ENCODE data around the gene DHX34.
"Not testable (repeated sequence)": the region's sequence is repeated elsewhere in the genome, so short reads cannot be mapped to it uniquely, and the experiment has no call there.

Gene DHX34

DNA sequence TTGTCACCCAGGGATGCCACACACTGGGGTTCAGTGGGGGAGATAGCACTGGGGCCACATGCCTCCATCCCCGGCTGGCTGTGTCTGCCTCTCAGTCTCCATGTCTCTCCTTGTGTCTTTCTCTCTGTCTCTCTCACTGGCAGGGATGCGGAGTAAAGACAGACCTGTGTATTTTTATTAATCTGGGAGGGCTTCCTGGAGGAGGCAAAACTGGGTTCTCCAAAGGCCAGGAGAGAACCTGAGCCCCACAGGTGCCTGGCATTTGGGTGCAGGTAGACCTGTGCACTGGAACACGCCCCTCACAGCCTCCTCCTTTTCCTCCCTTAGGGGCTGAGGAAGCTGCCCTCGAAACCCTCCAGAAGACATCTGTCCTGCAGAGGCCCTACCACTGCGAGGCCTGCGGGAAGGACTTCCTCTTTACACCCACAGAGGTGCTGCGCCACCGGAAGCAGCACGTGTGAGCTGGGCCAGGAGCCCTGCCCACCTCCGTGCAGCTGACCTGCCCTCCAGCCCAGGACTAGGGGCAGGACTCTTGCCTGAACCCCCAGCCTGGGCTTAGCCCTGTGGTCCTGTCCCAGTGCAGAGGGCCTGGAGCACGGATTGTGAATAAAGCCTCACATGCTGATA, 32.7 kb downstream of the DHX34 start:
- Mint-ChIP-seq H3K36me3 (ENCODE audit: low read depth) (peaks cover 14% of the 10 kb centered on the region), H3K27ac (peak overlapping the region; percentile 52), H3K9me3 (no peaks in the 10 kb centered on the region), H3K4me3 (no peak overlapping the region), H3K27me3 (ENCODE audit: low read depth) (no peaks in the 10 kb centered on the region), H3K4me1 (ENCODE audit: low read depth) (peaks cover 15% of the 10 kb centered on the region)
- no peak for DNase-seq (ENCODE audit: low spot score)

DNA sequence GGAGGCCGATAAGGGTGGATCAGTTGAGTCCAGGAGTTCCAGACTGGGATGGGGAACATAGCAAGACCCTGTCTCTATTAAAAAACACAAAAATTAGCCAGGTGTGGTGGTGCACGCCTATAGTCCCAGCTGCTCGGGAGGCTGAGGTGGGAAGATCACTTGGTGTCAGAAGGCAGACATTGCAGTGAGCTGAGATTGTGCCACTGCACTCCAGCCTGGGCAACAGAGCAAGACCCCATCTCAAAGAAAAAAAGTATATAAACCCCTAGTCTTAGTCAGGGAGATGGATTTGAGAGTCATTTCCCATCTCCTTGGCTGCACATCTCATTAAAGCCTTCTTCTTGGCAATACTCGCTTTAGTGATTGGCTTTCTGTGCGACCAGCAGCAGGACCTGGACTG, 34.8 kb downstream of the DHX34 start:
- H3K4me3 Mint-ChIP-seq; H3K27me3 Mint-ChIP-seq (ENCODE audit: low read depth); H3K9me3 Mint-ChIP-seq; H3K27ac Mint-ChIP-seq; DNase-seq (ENCODE audit: low spot score): not testable (repeated sequence)
- Mint-ChIP-seq H3K4me1 (ENCODE audit: low read depth) (peaks cover 15% of the 10 kb centered on the region), H3K36me3 (ENCODE audit: low read depth) (peaks cover 14% of the 10 kb centered on the region)

DNA sequence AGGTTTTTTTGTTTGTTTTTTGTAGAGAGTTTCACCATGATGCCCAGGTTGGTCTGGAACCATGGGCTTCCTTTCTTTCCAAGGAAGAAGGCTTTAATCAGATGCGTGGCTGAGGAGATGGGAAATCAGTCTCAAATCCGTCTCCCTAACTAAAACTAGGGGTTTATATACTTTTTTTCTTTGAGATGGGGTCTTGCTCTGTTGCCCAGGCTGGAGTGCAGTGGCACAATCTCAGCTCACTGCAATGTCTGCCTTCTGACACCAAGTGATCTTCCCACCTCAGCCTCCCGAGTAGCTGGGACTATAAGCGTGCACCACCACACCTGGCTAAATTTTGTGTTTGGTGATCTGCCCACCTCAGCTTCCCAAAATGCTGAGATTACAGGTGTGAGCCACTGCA, 35.4 kb downstream of the DHX34 start:
- DNase-seq (ENCODE audit: low spot score); H3K4me3 Mint-ChIP-seq; H3K9me3 Mint-ChIP-seq; H3K27ac Mint-ChIP-seq; H3K27me3 Mint-ChIP-seq (ENCODE audit: low read depth): not testable (repeated sequence)
- Mint-ChIP-seq H3K36me3 (ENCODE audit: low read depth) (peaks cover 14% of the 10 kb centered on the region), H3K4me1 (ENCODE audit: low read depth) (peaks cover 15% of the 10 kb centered on the region)

DNA sequence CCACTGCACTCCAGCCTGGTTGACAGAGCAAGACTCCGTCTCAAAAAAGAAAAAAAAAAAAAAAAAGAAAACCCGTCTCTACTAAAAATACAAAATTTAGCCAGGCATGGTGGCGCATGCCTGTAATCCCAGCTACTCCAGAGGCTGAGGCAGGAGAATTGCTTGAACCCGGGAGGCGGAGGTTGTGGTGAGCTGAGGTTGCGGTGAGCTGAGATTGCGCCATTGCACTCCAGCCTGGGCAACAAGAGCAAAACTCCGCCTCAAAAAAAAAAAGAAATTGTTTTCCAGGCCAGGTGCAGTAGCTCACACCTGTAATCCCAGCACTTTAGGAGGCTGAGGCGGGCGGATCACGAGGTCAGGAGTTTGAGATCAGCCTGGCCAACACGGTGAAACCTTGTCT, 37.5 kb downstream of the DHX34 start:
- H3K4me3 Mint-ChIP-seq; H3K9me3 Mint-ChIP-seq; H3K27me3 Mint-ChIP-seq (ENCODE audit: low read depth); DNase-seq (ENCODE audit: low spot score); H3K36me3 Mint-ChIP-seq (ENCODE audit: low read depth); H3K27ac Mint-ChIP-seq: not testable (repeated sequence)
- peaks cover 13% of the 10 kb centered on the region for H3K4me1 Mint-ChIP-seq (ENCODE audit: low read depth)

DNA sequence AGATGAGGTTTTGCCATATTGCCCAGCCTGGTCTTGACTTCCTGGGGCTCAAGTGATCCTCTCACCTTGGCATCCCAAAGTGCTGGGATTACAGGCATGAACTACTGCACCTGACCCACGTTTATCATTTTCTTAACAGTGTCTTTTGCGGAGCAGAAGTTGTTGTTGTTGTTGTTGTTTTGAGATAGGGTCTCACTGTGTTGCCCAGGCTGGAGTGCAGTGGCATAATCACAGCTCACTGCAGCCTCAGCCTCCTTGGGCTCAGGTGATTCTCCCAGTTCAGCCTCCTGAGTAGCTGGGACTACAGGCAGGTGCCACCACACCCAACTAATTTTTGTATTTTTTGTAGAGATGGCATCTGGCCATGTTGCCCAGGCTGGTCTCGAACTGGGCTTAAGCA, 38.5 kb downstream of the DHX34 start:
- H3K27ac Mint-ChIP-seq; H3K36me3 Mint-ChIP-seq (ENCODE audit: low read depth); H3K27me3 Mint-ChIP-seq (ENCODE audit: low read depth): not testable (repeated sequence)

DNA sequence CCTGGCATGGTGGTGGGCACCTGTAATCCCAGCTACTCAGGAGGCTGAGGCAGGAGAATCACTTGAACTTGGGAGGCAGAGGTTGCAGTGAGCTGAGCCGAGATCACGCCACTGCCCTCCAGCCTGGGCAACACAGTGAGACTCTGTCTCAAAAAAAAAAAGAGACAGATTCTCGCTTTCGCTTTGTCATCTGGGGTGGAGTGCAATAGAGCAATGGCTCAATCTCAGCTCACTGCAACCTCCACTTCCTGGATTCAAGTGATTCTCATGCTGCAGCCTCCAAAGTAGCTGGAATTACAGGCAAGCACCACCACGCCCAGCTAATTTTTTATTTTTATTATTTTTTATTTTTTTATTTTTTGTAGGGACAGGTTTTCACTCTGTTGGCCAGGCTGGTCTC, 39.6 kb downstream of the DHX34 start:
- H3K9me3 Mint-ChIP-seq; H3K27ac Mint-ChIP-seq; H3K4me3 Mint-ChIP-seq; H3K36me3 Mint-ChIP-seq (ENCODE audit: low read depth); H3K27me3 Mint-ChIP-seq (ENCODE audit: low read depth); DNase-seq (ENCODE audit: low spot score); H3K4me1 Mint-ChIP-seq (ENCODE audit: low read depth): not testable (repeated sequence)

More for the DNA sequence above, 38.5 kb downstream of the DHX34 start:
- not testable (repeated sequence) for H3K4me1 Mint-ChIP-seq (ENCODE audit: low read depth); DNase-seq (ENCODE audit: low spot score); H3K9me3 Mint-ChIP-seq; H3K4me3 Mint-ChIP-seq

DNA sequence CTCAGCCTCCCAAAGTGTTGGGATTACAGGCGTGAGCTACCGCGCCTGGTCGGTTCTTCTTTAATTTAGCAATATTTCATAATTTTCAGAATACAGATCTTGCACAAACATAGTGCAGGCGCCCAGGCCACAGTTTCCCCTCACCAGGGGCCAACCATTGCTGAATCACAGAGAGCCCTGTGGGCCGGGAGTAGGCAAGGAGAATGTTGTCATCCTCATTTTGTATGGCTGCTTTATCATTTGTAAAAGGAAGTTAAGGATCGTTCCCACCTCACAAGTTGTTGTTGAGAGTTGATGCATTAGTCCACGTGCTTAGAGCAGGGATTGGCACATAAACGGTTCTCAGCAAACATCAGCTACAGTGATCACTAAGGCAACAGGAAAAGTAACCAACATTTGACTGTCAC, 40.0 kb downstream of the DHX34 start:
- H3K4me1 Mint-ChIP-seq (ENCODE audit: low read depth): peaks cover 2% of the 10 kb centered on the region
- H3K4me3 Mint-ChIP-seq: no peak overlapping the region
- no peaks in the 10 kb centered on the region for H3K27me3 Mint-ChIP-seq (ENCODE audit: low read depth)
- no peak for DNase-seq (ENCODE audit: low spot score)
- H3K36me3 Mint-ChIP-seq (ENCODE audit: low read depth): no peaks in the 10 kb centered on the region
- H3K27ac Mint-ChIP-seq: no peak overlapping the region
- H3K9me3 Mint-ChIP-seq: no peaks in the 10 kb centered on the region

DNA sequence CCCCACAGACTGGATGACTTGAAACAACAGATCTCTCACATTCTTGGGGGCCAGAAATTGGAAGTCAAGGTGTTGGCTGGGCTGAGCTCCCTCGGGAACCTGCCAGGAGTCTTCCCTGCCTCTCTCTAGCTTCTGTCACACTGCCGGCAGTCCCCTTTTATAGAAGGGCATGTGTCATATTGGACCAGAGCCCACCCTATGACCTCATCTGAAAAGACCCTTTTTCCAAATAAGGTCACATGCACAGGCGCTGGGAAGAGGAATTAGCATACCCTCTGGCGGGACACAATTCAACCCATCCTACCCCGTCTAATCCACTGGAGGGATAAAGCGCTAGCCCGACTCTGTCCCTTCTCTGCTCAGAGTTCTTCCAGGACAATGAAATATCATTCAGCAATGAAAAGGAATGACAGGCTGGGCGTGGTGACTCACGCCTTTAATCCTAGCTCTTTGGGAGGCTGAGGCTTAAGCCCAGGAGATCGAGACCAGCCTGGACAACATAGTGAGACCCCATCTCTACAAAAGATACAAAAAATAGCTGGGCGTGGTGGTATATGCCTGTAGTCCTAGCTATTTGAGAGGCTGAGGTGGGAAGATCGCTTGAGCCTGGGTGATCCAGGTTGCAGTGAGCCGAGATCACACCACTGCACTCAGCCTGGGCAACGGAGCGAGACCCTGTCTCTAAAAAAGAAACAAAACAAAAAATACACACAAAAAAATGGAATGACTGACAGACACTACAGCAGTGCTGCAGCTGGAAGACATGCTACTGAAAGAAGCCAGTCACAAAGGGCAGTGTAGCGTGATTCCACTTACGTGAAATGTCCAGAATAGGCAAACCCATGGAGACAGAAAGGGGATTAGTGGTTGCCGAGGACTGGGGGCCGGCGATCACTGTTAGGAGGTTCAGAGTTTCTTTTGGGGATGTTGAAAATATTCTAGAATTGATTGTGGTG, 41.7 kb downstream of the DHX34 start:
- H3K36me3 Mint-ChIP-seq (ENCODE audit: low read depth): no peaks in the 10 kb centered on the region
- H3K27me3 Mint-ChIP-seq (ENCODE audit: low read depth): no peaks in the 10 kb centered on the region
- no peak overlapping the region for H3K27ac Mint-ChIP-seq
- H3K4me1 Mint-ChIP-seq (ENCODE audit: low read depth): peaks cover 2% of the 10 kb centered on the region
- no peaks in the 10 kb centered on the region for H3K9me3 Mint-ChIP-seq
- DNase-seq (ENCODE audit: low spot score): no peak
- no peak overlapping the region for H3K4me3 Mint-ChIP-seq

DNA sequence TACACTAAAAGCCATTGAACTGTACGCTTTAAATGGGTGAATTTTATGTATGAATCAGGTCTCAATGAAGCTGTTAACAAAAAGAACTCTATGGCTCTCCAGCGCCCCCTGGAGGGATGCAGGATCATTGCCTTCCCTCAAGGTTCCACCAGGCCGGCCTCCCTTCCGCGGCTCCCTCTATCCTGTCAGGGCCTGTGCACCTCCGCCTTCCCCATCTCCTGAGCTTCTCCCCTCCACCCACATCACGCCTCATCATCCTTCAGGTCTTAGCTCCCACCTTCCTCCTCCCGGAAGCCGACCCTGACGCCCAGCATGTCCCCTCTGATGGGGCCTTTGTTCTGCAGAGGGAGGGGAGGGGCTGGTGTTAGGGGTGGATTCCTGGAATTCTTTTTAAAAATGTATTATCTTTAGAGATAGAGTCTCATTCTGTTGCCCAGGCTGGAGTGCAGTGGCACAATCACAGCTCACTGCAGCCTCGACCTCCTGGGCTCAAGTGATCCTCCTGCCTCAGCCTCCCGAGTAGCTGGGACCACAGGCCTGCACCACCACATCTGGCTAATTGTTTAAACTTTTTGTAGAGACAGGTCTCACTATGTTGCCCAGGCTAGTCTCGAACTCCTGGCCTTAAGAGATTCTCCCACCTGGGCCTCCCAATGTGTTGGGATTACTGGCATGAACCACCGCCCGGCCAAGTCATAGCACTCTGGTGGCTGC, 42.6 kb downstream of the DHX34 start:
- H3K9me3 Mint-ChIP-seq: no peaks in the 10 kb centered on the region
- peaks cover 2% of the 10 kb centered on the region for H3K4me1 Mint-ChIP-seq (ENCODE audit: low read depth)
- no peaks in the 10 kb centered on the region for H3K36me3 Mint-ChIP-seq (ENCODE audit: low read depth)
- no peak overlapping the region for H3K4me3 Mint-ChIP-seq
- H3K27me3 Mint-ChIP-seq (ENCODE audit: low read depth): no peaks in the 10 kb centered on the region
- H3K27ac Mint-ChIP-seq: no peak overlapping the region
- peak; percentile 56 for DNase-seq (ENCODE audit: low spot score)

DNA sequence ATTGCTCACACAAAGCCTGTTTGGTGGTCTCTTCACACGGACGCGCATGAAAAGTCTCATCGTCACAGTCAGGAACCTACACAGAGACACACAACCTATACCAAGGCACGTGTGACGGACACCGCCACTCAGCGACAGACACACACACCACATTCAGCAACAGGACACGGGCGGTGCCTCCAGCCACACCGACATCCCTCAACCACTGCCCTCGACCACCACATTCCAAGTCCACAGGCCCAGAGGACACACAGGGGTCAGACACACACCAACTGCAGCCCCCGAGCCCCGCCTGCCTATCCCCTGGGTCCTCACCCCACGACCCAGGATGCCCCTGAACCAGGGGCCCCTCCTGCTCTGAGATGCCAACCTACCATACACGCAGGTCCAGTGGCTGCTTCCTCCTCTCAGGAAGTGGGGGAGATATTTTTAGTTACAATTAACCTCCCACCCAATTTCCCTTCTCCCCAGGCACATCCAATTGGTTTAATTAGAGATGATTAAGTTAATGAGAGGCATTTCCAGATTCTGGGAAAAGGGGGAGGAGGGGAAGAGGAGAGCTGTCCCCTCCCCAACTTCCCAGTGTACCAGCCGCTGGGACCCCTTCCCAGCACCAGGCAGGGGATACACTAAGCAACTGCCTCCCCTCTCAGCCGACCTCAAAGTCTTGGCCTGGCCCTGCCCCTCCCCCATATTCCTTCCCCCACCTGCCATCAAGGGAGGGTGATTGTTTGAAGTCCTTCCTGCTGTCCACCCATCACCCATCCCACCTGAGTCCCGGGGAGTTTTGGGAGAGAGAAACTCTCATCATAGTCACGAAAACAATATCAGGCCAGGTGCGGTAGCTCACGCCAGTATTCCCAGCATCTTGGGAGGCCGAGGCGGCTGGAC, 49.8 kb downstream of the DHX34 start:
- Mint-ChIP-seq H3K4me3 (no peak overlapping the region), H3K4me1 (ENCODE audit: low read depth) (no peaks in the 10 kb centered on the region), H3K27me3 (ENCODE audit: low read depth) (no peaks in the 10 kb centered on the region), H3K27ac (no peak overlapping the region), H3K36me3 (ENCODE audit: low read depth) (no peaks in the 10 kb centered on the region), H3K9me3 (no peaks in the 10 kb centered on the region)
- DNase-seq (ENCODE audit: low spot score): no peak

DNA sequence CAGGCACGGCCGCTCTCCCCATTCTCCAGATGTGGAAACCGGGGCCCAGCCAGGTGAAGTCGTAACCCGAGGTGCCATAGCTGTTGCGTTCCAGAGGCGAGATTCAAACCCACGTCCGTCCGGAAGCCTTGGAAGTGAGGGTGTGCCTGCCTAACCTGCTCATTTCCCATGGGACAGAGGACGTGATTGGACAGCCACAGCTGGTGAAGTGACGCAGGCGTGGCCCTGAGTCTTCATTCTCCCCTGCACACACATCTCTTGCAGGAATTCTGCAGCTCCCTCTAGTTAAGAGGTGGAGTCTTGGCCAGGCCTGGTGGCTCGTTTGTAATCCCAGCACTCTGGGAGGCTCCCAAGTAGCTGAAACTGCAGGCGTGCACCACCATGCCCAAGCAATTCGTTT, 53.4 kb downstream of the DHX34 start:
- H3K4me1 Mint-ChIP-seq (ENCODE audit: low read depth): no peaks in the 10 kb centered on the region
- H3K27ac Mint-ChIP-seq: no peak overlapping the region
- H3K36me3 Mint-ChIP-seq (ENCODE audit: low read depth): no peaks in the 10 kb centered on the region
- H3K9me3 Mint-ChIP-seq: no peaks in the 10 kb centered on the region
- H3K4me3 Mint-ChIP-seq: no peak overlapping the region
- no peak for DNase-seq (ENCODE audit: low spot score)
- H3K27me3 Mint-ChIP-seq (ENCODE audit: low read depth): peaks cover 11% of the 10 kb centered on the region

DNA sequence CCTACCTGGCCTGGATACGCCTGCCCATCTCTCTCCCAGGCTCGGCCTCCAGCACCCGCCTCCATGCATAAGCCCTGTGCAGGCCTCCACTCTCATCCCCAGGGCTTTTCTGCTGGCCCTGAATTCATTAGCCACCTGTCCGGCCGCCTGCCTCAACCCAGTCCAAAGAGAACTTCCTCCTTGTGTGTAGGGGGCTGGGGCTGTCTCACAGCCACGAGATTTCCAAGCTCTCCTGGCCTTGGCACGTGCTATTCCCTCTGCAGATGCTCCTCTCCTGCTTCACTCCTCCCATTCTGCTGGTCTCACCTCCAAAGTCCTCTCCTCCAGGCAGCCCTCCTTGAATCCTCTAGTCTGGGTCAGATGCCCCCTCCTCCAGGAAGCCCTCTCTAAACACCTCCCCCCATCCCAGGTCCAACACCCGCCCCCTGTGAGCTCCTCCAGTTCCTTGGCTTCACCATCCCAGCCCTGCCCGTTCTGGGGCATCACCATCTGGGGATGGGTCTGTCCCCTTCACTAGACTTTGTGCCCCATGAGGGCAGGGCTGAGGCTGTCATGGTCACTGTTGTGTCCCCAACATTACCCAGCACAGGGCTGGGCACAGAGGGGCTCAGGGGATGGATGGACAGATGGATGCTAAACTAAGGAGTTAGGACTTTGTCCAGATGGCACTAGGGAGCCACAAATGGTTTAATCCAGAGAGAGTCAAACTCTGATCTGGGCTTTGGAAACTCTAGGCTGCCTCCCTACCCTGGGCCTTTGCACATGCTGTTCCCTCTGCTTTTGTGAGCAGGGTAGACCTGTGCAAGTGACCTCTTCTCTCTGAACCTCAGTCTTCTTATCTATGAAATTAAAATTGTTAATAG, 55.5 kb downstream of the DHX34 start:
- H3K9me3 Mint-ChIP-seq: no peaks in the 10 kb centered on the region
- H3K27me3 Mint-ChIP-seq (ENCODE audit: low read depth): peaks cover 20% of the 10 kb centered on the region
- H3K4me1 Mint-ChIP-seq (ENCODE audit: low read depth): no peaks in the 10 kb centered on the region
- H3K27ac Mint-ChIP-seq: no peak overlapping the region
- no peak overlapping the region for H3K4me3 Mint-ChIP-seq
- H3K36me3 Mint-ChIP-seq (ENCODE audit: low read depth): no peaks in the 10 kb centered on the region
- DNase-seq (ENCODE audit: low spot score): no peak

DNA sequence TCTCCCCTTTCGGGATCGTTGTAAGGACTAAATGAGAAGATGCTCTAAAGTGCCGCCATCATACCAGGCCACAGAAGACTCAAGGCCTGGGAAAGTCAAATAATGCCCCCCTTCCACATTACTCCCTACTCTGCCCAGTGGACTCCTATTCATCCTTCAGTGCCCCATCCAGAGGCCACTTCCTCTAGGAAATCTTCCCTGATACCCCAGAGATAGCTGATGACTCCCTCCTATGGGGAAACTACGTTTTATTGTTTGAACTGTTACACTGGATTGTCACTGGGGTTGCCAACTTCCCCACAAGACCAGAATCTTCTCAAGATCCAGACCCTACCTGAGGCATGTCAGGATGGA, 56.1 kb downstream of the DHX34 start:
- no peak for DNase-seq (ENCODE audit: low spot score)
- Mint-ChIP-seq H3K4me1 (ENCODE audit: low read depth) (no peaks in the 10 kb centered on the region), H3K36me3 (ENCODE audit: low read depth) (no peaks in the 10 kb centered on the region), H3K27ac (no peak overlapping the region), H3K4me3 (no peak overlapping the region), H3K27me3 (ENCODE audit: low read depth) (peaks cover 20% of the 10 kb centered on the region), H3K9me3 (no peaks in the 10 kb centered on the region)

Measured in T-helper 2 cell treated with Interferon-gamma antibody and Interleukin-4, amounts not matched to agents 5 μg/mL and 100 μg/mL, for 36 hours (primary cell).